Keratinocyte (primary cell): Measurements from ENCODE around the gene ZCCHC17. TPM values are rescaled to one million over a fixed set of nuclear protein-coding genes. Genes with fewer than 3 reads are reported as not detected.
A peak's percentile ranks its signal among the peaks of the same experiment; 100 is the strongest.

Source experiments
- DNase-seq: peaks from one replicate; pipeline ENCODE4 v3.0.0-alpha.2; 2011; ENCODE audit warnings: low read depth, missing footprints, low spot score
- FAIRE-seq: peaks from 2 replicates; lab custom pipeline; 2011; peaks lifted over from hg19 to GRCh38; lab: Jason Lieb, UNC
- H2AFZ ChIP-seq: 2 replicates; pipeline ENCODE4 v1.6.0; 2012; ENCODE audit warnings: low read length, control low read depth, inconsistent platforms; ENCODE audit not compliant: control insufficient read depth
- H3K27ac ChIP-seq: 2 replicates; pipeline ENCODE4 v1.5.1; 2011; ENCODE audit warnings: low read length; ENCODE audit not compliant: control insufficient read depth, insufficient read depth
- H3K27me3 ChIP-seq: 3 replicates; pipeline ENCODE4 v1.6.0; 2011; ENCODE audit warnings: low read length; ENCODE audit not compliant: control insufficient read depth, insufficient read depth; ENCODE audit errors: extremely low read depth
- H3K36me3 ChIP-seq, 2 experiments: 2 replicates in 1 of 2; 3 replicates in 1 of 2; pipeline ENCODE4 v1.5.1; 2011; ENCODE audit warnings: low read length in 2 of 2, mild to moderate bottlenecking in 1 of 2; ENCODE audit not compliant: control insufficient read depth in 2 of 2, insufficient read depth in 2 of 2; ENCODE audit errors: extremely low read depth in 1 of 2
- H3K4me1 ChIP-seq: 3 replicates; pipeline ENCODE4 v1.5.1; 2011; ENCODE audit warnings: low read length; ENCODE audit not compliant: control insufficient read depth, insufficient read depth; ENCODE audit errors: extremely low read depth
- H3K4me2 ChIP-seq: 3 replicates; pipeline ENCODE4 v1.6.0; 2011; ENCODE audit warnings: low read depth, low read length; ENCODE audit not compliant: control insufficient read depth, insufficient read depth; ENCODE audit errors: extremely low read depth
- H3K4me3 ChIP-seq, 3 experiments: fragments of 200-600 bp in 1 of 3; sonication (generic) in 1 of 3; 2 replicates in 2 of 3; 3 replicates in 1 of 3; pipeline ENCODE4 v1.5.1; 2011 to 2016; ENCODE audit warnings: low read length in 3 of 3, mild to moderate bottlenecking in 3 of 3, control low read depth in 2 of 3, inconsistent platforms in 1 of 3, low read depth in 1 of 3, mixed read lengths in 1 of 3, mixed run types in 1 of 3, moderate library complexity in 1 of 3; ENCODE audit not compliant: control insufficient read depth in 2 of 3, insufficient read depth in 2 of 3; ENCODE audit errors: extremely low read depth in 1 of 3
- H3K79me2 ChIP-seq: 2 replicates; pipeline ENCODE4 v1.6.0; 2012; ENCODE audit warnings: low read length; ENCODE audit not compliant: control insufficient read depth, insufficient read depth
- H3K9ac ChIP-seq: 3 replicates; pipeline ENCODE4 v1.6.0; 2011; ENCODE audit warnings: low read length; ENCODE audit not compliant: control insufficient read depth, insufficient read depth; ENCODE audit errors: extremely low read depth
- H3K9me1 ChIP-seq: 3 replicates; pipeline ENCODE4 v1.6.0; 2011; ENCODE audit warnings: low read length; ENCODE audit not compliant: control insufficient read depth, insufficient read depth; ENCODE audit errors: extremely low read depth
- H3K9me3 ChIP-seq: 2 replicates; pipeline ENCODE4 v1.5.1; 2012; ENCODE audit warnings: low read depth, low read length; ENCODE audit not compliant: control insufficient read depth
- H4K20me1 ChIP-seq: 3 replicates; pipeline ENCODE4 v1.6.0; 2011; ENCODE audit warnings: low read length; ENCODE audit not compliant: control insufficient read depth, insufficient read depth; ENCODE audit errors: extremely low read depth
- CTCF ChIP-seq, 3 experiments: IDR thresholded peaks in 1 of 3; conservative IDR thresholded peaks in 1 of 3; optimal IDR thresholded peaks in 1 of 3; 2 replicates in 2 of 3; 3 replicates in 1 of 3; pipeline versions ENCODE3 to v1.5.1; 2011; ENCODE audit warnings: low read length in 3 of 3, mild to moderate bottlenecking in 3 of 3, moderate library complexity in 2 of 3, control low read depth in 1 of 3, inconsistent platforms in 1 of 3; ENCODE audit not compliant: insufficient read depth in 2 of 3; ENCODE audit errors: extremely low read depth in 1 of 3
- EZH2 ChIP-seq: IDR thresholded peaks from one replicate; pipeline ENCODE4 v1.6.1; 2012; ENCODE audit warnings: inconsistent platforms, mild to moderate bottlenecking, low read length, moderate library complexity
- dilution Hi-C: fragments of 300-500 bp; cut with MboI; formaldehyde crosslinking; loops from one replicate; pipeline ENCODE4 v1.7.0; 2020; ENCODE audit warnings: low sequenced_read_pairs; ENCODE audit not compliant: extremely low pct_ligation_motif_present
- polyA plus RNA-seq, 5 experiments: library from polyadenylated mRNA; depleted of rRNA in 3 of 5; stranded (reverse) in 3 of 5; stranded (forward) in 1 of 5; unstranded in 1 of 5; fragments of >200 nt; gene quantifications; 1 replicate in 1 of 5; 2 replicates in 3 of 5; 3 replicates in 1 of 5; pipeline versions ENCODE4 v1.2.1 to v1.2.3, GENCODE V29; 2011 to 2012; ENCODE audit warnings: missing spikeins in 2 of 5, low read depth in 1 of 5, low replicate concordance in 1 of 5

ZCCHC17 gene
- polyA plus RNA-seq, 1 donor (not counting 4 experiments of a cell fraction or from before 2014, with no cell fraction given), result 70.0 TPM

- H2AFZ ChIP-seq, result peak overlapping the region; percentile 8
- no peaks in the 10 kb centered on the region for H4K20me1 ChIP-seq
- H3K79me2 ChIP-seq, result peaks cover 43% of the 10 kb centered on the region
- peaks cover 13 to 25% of the 10 kb centered on the region in 2 experiments for H3K36me3 ChIP-seq
- dilution Hi-C loops, result no loop called here
- DNase-seq, result peak; percentile 32
- peak overlapping the region; percentile 20 for H3K4me2 ChIP-seq
- no peak for TF ChIP-seq CTCF (optimal IDR thresholded peaks at IDR 0.05 in 1 of 3, IDR thresholded peaks at IDR 0.05 in 1 of 3, conservative IDR thresholded peaks at IDR 0.05 in 1 of 3; ENCODE audit: extremely low read depth in 1 of 3, insufficient read depth in 2 of 3, low read length in 3 of 3)
- peak overlapping the region; percentile 79 for H3K27ac ChIP-seq
- no peak overlapping the region for H3K4me3 ChIP-seq
- no peaks in the 10 kb centered on the region for H3K27me3 ChIP-seq
- FAIRE-seq, result peak; percentile 69
- peaks cover 10% of the 10 kb centered on the region for H3K4me1 ChIP-seq
- no peaks in the 10 kb centered on the region for H3K9me3 ChIP-seq
- H3K9ac ChIP-seq, result peak overlapping the region; percentile 2
- H3K9me1 ChIP-seq, result no peaks in the 10 kb centered on the region
Observed at GRCh38 chr1:31306278-31306677, 9.4 kb downstream of the ZCCHC17 start.

GRCh38 chr1:31308036-31308435 lies 11.2 kb downstream of the ZCCHC17 start:
- peaks cover 31% of the 10 kb centered on the region for H3K79me2 ChIP-seq
- H3K9me1 ChIP-seq, result no peaks in the 10 kb centered on the region
- no peak for DNase-seq
- H3K9me3 ChIP-seq, result no peaks in the 10 kb centered on the region
- peaks cover 10% of the 10 kb centered on the region for H3K4me1 ChIP-seq
- H3K9ac ChIP-seq, result no peak overlapping the region
- FAIRE-seq, result no peak
- no peak for TF ChIP-seq EZH2
- H3K4me2 ChIP-seq, result no peak overlapping the region
- H3K36me3 ChIP-seq, result peaks cover 20 to 27% of the 10 kb centered on the region in 2 experiments
- H3K4me3 ChIP-seq, result no peak overlapping the region
- no peak overlapping the region for H3K27ac ChIP-seq
- no peaks in the 10 kb centered on the region for H4K20me1 ChIP-seq
- dilution Hi-C loops, result no loop called here
- H2AFZ ChIP-seq, result no peak overlapping the region
- no peaks in the 10 kb centered on the region for H3K27me3 ChIP-seq

- TF ChIP-seq CTCF (optimal IDR thresholded peaks at IDR 0.05 in 1 of 3, IDR thresholded peaks at IDR 0.05 in 1 of 3, conservative IDR thresholded peaks at IDR 0.05 in 1 of 3; ENCODE audit: extremely low read depth in 1 of 3, insufficient read depth in 2 of 3, low read length in 3 of 3) (no peak), EZH2 (no peak)
- no peak for FAIRE-seq
- H3K4me2 ChIP-seq, result no peak overlapping the region
- no peaks in the 10 kb centered on the region for H3K9me3 ChIP-seq
- H4K20me1 ChIP-seq, result no peaks in the 10 kb centered on the region
- no peak overlapping the region for H3K27ac ChIP-seq
- DNase-seq, result no peak
- H2AFZ ChIP-seq, result no peak overlapping the region
- no peak overlapping the region for H3K9ac ChIP-seq
- H3K4me1 ChIP-seq, result peaks cover 10% of the 10 kb centered on the region
- no peaks in the 10 kb centered on the region for H3K27me3 ChIP-seq
- H3K4me3 ChIP-seq, result no peak overlapping the region
- peaks cover 21% of the 10 kb centered on the region for H3K79me2 ChIP-seq
- H3K9me1 ChIP-seq, result no peaks in the 10 kb centered on the region
- H3K36me3 ChIP-seq, result peaks cover 19 to 24% of the 10 kb centered on the region in 2 experiments
- dilution Hi-C loops, result no loop called here
Observed at GRCh38 chr1:31310198-31310597, 13.4 kb downstream of the ZCCHC17 start.
